ENCODE measurements around the gene WDR48.

- TF ChIP-seq CTCF (conservative IDR thresholded peaks at IDR 0.05; ENCODE audit: low read depth, low read length), result no peak
- no peak for TF ChIP-seq EZH2 (IDR thresholded peaks at IDR 0.05; ENCODE audit: borderline replicate concordance, low read depth, low read length, poor library complexity, severe bottlenecking)
Observed at GRCh38 chr3:39114456-39114855, 62.6 kb downstream of the WDR48 start.
